HepG2 (cell line): ENCODE data around the gene BCAS3. TPM values are rescaled to one million over a fixed set of nuclear protein-coding genes. Genes with fewer than 3 reads are reported as not detected.

Source experiments
- ARNT2 ChIP-seq: sonication (generic); formaldehyde crosslinking; IDR thresholded peaks from 2 replicates; pipeline ENCODE4 v1.8.0; 2022; ENCODE audit warnings: mild to moderate bottlenecking, low read depth, missing genetic modification reagents, moderate library complexity
- ELF4 ChIP-seq: sonication (generic); formaldehyde crosslinking; IDR thresholded peaks from 2 replicates; pipeline ENCODE4 v1.5.0; 2020; ENCODE audit warnings: missing genetic modification reagents, mild to moderate bottlenecking, moderate library complexity, borderline replicate concordance
- FOXK2 ChIP-seq: fragments of 450-650 bp; IDR thresholded peaks from 2 replicates; pipeline ENCODE4 v1.6.1; 2016
- IRF2 ChIP-seq: IDR thresholded peaks from 2 replicates; pipeline ENCODE4 v1.6.1; 2018; ENCODE audit warnings: missing genetic modification reagents, missing compliant biosample characterization
- MAZ ChIP-seq, 2 experiments: sonication (generic) in 1 of 2; formaldehyde crosslinking in 1 of 2; IDR thresholded peaks; 2 replicates each; pipeline versions ENCODE4 v1.5.0 to v1.6.1; 2012 to 2020; ENCODE audit warnings: low read depth in 2 of 2, mild to moderate bottlenecking in 2 of 2, borderline replicate concordance in 1 of 2, improper control_type of control experiment in 1 of 2, low read length in 1 of 2, missing genetic modification reagents in 1 of 2, moderate library complexity in 1 of 2
- MYNN ChIP-seq: sonication (generic); formaldehyde crosslinking; IDR thresholded peaks from 2 replicates; pipeline ENCODE4 v1.4.0; 2020; ENCODE audit warnings: mild to moderate bottlenecking, low read depth, missing genetic modification reagents
- NFATC3 ChIP-seq: sonication (generic); formaldehyde crosslinking; IDR thresholded peaks from 2 replicates; pipeline ENCODE4 v1.5.1; 2020; ENCODE audit warnings: mild to moderate bottlenecking, missing genetic modification reagents
- ZFP36 ChIP-seq: fragments of 150-350 bp; IDR thresholded peaks from 2 replicates; pipeline ENCODE4 v1.6.1; 2018; ENCODE audit warnings: borderline replicate concordance, low read length, low read depth; ENCODE audit not compliant: partially characterized antibody
- ZNF24 ChIP-seq: fragments of 450-650 bp; IDR thresholded peaks from 2 replicates; pipeline ENCODE4 v1.6.1; 2017; ENCODE audit warnings: antibody characterized with exemption, mild to moderate bottlenecking
- ZNF557 ChIP-seq: sonication (generic); formaldehyde crosslinking; IDR thresholded peaks from 2 replicates; pipeline ENCODE4 v1.4.0; 2020; ENCODE audit warnings: missing genetic modification reagents
- ZNF737 ChIP-seq: sonication (generic); formaldehyde crosslinking; IDR thresholded peaks from 2 replicates; pipeline ENCODE4 v1.5.0; 2020; ENCODE audit warnings: missing genetic modification reagents, mild to moderate bottlenecking, borderline replicate concordance
- ZNF839 ChIP-seq: sonication (generic); formaldehyde crosslinking; IDR thresholded peaks from 2 replicates; pipeline ENCODE4 v1.4.0; 2020; ENCODE audit warnings: missing genetic modification reagents, mild to moderate bottlenecking, borderline replicate concordance
- polyA plus RNA-seq, 8 experiments: library from polyadenylated mRNA; depleted of rRNA in 3 of 8; stranded (reverse) in 7 of 8; unstranded in 1 of 8; fragments of >200 nt; fragmentation: Illumina TruSeq in 4 of 8; extraction: Trizol in 4 of 8; gene quantifications; 2 replicates each; pipeline versions ENCODE4 v1.2.1 to v1.2.3, GENCODE V29; 2011 to 2016; ENCODE audit warnings: low read depth in 4 of 8, missing spikeins in 1 of 8, mixed read lengths in 1 of 8; ENCODE audit not compliant: insufficient read depth in 1 of 8
- total RNA-seq, 5 experiments: library from RNA; depleted of rRNA; stranded (reverse); fragments of >200 nt; fragmentation: Illumina TruSeq; extraction: Trizol; gene quantifications; 2 replicates each; pipeline ENCODE4 v1.2.3, GENCODE V29; 2016; ENCODE audit warnings: low read depth in 1 of 5
- TF ChIP-seq, protein P1 (sequence below): sonication (generic); formaldehyde crosslinking; IDR thresholded peaks from 2 replicates; pipeline ENCODE4 v1.4.0; 2020; ENCODE audit warnings: missing genetic modification reagents, borderline replicate concordance
- TF ChIP-seq, protein P2 (sequence below): sonication (generic); formaldehyde crosslinking; IDR thresholded peaks from 2 replicates; pipeline ENCODE4 v1.4.0; 2020; ENCODE audit warnings: mild to moderate bottlenecking, missing genetic modification reagents
- TF ChIP-seq, protein P3 (sequence below): sonication (generic); formaldehyde crosslinking; IDR thresholded peaks from 2 replicates; pipeline ENCODE4 v1.8.0; 2022; ENCODE audit warnings: missing genetic modification reagents, mild to moderate bottlenecking, borderline replicate concordance
- TF ChIP-seq, protein P4 (sequence below): sonication (generic); formaldehyde crosslinking; IDR thresholded peaks from 2 replicates; pipeline ENCODE4 v1.5.0; 2020; ENCODE audit warnings: mild to moderate bottlenecking, missing genetic modification reagents
- TF ChIP-seq, protein P5 (sequence below): sonication (generic); formaldehyde crosslinking; conservative IDR thresholded peaks from 2 replicates; pipeline ENCODE4 v1.8.0; 2022; ENCODE audit warnings: mild to moderate bottlenecking, moderate library complexity, missing genetic modification reagents

Gene BCAS3
- total and polyA plus RNA-seq, 2 of the 13 experiments (the other 11 are each of a cell fraction or from before 2014, with no cell fraction given) = 10.7 to 11.2 TPM

DNA sequence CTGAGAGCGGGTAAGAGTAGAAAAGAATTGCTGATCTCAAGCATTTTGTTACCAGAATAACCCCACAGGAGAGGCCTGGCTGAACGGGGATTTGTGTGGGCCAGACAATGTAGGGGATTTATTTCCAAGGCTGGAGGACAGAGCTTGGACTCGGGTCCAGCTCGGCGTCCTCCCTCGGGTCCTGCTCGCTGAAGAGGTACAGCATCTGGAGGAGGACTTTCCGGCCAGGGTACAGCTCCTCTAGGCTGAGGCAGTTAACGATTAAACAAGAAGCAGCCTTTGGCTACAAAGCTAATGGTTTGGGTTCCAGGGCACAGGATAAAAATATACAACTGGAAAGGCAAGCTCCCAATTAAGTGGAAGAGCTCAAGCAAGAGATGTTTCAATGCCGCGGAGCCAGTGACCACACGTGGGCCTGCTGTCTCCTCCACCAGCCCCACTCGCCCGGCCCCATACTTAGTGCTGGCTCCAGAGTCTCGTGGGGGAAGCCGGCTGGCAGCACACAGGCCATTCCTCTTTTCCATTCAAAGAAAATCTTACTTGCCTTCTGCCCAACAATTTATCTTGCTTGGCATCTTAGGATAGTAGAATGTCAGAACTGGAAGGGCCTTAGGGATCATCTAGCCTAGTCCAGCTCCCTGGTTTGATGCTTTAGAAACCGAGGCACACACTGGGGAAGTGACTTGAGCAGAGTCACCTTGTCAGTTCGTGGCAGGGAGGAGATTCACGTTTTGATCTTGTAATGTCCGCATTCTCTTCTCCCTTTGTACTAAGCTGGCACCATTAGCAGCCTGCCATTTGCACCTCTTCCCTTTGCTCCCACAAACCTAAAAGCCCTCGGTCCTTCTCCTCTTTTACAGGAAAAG, 636.0 kb downstream of the BCAS3 start (continued):
- TF ChIP-seq ZNF737 (no peak), ZNF24 (no peak), ZNF557 (CRISPR knock-in tag) (no peak), MYNN (CRISPR knock-in tag) (no peak), FOXK2 (no peak), NFATC3 (CRISPR knock-in tag) (no peak), ZFP36 (no peak), MAZ (IDR thresholded peaks at IDR 0.05; ENCODE audit: borderline replicate concordance, low read depth, low read length) (no peak), MAZ (CRISPR knock-in tag; IDR thresholded peaks at IDR 0.05; ENCODE audit: low read depth) (no peak), ELF4 (CRISPR knock-in tag) (no peak), ARNT2 (CRISPR knock-in tag) (no peak), IRF2 (CRISPR knock-in tag) (no peak), ZNF839 (CRISPR knock-in tag) (no peak)
- TF ChIP-seq, protein P1, sequence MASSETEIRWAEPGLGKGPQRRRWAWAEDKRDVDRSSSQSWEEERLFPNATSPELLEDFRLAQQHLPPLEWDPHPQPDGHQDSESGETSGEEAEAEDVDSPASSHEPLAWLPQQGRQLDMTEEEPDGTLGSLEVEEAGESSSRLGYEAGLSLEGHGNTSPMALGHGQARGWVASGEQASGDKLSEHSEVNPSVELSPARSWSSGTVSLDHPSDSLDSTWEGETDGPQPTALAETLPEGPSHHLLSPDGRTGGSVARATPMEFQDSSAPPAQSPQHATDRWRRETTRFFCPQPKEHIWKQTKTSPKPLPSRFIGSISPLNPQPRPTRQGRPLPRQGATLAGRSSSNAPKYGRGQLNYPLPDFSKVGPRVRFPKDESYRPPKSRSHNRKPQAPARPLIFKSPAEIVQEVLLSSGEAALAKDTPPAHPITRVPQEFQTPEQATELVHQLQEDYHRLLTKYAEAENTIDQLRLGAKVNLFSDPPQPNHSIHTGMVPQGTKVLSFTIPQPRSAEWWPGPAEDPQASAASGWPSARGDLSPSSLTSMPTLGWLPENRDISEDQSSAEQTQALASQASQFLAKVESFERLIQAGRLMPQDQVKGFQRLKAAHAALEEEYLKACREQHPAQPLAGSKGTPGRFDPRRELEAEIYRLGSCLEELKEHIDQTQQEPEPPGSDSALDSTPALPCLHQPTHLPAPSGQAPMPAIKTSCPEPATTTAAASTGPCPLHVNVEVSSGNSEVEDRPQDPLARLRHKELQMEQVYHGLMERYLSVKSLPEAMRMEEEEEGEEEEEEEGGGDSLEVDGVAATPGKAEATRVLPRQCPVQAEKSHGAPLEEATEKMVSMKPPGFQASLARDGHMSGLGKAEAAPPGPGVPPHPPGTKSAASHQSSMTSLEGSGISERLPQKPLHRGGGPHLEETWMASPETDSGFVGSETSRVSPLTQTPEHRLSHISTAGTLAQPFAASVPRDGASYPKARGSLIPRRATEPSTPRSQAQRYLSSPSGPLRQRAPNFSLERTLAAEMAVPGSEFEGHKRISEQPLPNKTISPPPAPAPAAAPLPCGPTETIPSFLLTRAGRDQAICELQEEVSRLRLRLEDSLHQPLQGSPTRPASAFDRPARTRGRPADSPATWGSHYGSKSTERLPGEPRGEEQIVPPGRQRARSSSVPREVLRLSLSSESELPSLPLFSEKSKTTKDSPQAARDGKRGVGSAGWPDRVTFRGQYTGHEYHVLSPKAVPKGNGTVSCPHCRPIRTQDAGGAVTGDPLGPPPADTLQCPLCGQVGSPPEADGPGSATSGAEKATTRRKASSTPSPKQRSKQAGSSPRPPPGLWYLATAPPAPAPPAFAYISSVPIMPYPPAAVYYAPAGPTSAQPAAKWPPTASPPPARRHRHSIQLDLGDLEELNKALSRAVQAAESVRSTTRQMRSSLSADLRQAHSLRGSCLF = no peak
- TF ChIP-seq, protein P2, sequence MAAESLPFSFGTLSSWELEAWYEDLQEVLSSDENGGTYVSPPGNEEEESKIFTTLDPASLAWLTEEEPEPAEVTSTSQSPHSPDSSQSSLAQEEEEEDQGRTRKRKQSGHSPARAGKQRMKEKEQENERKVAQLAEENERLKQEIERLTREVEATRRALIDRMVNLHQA (CRISPR knock-in tag) = no peak
- TF ChIP-seq, protein P3, sequence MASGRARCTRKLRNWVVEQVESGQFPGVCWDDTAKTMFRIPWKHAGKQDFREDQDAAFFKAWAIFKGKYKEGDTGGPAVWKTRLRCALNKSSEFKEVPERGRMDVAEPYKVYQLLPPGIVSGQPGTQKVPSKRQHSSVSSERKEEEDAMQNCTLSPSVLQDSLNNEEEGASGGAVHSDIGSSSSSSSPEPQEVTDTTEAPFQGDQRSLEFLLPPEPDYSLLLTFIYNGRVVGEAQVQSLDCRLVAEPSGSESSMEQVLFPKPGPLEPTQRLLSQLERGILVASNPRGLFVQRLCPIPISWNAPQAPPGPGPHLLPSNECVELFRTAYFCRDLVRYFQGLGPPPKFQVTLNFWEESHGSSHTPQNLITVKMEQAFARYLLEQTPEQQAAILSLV = no peak
- TF ChIP-seq, protein P4, sequence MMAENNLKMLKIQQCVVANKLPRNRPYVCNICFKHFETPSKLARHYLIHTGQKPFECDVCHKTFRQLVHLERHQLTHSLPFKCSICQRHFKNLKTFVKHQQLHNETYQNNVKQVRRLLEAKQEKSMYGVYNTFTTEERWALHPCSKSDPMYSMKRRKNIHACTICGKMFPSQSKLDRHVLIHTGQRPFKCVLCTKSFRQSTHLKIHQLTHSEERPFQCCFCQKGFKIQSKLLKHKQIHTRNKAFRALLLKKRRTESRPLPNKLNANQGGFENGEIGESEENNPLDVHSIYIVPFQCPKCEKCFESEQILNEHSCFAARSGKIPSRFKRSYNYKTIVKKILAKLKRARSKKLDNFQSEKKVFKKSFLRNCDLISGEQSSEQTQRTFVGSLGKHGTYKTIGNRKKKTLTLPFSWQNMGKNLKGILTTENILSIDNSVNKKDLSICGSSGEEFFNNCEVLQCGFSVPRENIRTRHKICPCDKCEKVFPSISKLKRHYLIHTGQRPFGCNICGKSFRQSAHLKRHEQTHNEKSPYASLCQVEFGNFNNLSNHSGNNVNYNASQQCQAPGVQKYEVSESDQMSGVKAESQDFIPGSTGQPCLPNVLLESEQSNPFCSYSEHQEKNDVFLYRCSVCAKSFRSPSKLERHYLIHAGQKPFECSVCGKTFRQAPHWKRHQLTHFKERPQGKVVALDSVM (CRISPR knock-in tag) = peak; percentile 11; the same call in 1 of the 2 replicates
- TF ChIP-seq, protein P5, sequence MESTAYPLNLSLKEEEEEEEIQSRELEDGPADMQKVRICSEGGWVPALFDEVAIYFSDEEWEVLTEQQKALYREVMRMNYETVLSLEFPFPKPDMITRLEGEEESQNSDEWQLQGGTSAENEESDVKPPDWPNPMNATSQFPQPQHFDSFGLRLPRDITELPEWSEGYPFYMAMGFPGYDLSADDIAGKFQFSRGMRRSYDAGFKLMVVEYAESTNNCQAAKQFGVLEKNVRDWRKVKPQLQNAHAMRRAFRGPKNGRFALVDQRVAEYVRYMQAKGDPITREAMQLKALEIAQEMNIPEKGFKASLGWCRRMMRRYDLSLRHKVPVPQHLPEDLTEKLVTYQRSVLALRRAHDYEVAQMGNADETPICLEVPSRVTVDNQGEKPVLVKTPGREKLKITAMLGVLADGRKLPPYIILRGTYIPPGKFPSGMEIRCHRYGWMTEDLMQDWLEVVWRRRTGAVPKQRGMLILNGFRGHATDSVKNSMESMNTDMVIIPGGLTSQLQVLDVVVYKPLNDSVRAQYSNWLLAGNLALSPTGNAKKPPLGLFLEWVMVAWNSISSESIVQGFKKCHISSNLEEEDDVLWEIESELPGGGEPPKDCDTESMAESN (CRISPR knock-in tag) = no peak
